Activated CD8-positive, alpha-beta memory T cell treated with anti-CD3 and anti-CD28 coated beads, Interleukin-2, amount 50 U/mL, for 1 hour (primary cell): Measurements from ENCODE around the gene CDH18.

ENCODE experiments used
- DNase-seq: peaks from one replicate; pipeline ENCODE4 v3.0.0-alpha.2; 2020; ENCODE audit errors: extremely low read depth

The CDH18 gene

DNA sequence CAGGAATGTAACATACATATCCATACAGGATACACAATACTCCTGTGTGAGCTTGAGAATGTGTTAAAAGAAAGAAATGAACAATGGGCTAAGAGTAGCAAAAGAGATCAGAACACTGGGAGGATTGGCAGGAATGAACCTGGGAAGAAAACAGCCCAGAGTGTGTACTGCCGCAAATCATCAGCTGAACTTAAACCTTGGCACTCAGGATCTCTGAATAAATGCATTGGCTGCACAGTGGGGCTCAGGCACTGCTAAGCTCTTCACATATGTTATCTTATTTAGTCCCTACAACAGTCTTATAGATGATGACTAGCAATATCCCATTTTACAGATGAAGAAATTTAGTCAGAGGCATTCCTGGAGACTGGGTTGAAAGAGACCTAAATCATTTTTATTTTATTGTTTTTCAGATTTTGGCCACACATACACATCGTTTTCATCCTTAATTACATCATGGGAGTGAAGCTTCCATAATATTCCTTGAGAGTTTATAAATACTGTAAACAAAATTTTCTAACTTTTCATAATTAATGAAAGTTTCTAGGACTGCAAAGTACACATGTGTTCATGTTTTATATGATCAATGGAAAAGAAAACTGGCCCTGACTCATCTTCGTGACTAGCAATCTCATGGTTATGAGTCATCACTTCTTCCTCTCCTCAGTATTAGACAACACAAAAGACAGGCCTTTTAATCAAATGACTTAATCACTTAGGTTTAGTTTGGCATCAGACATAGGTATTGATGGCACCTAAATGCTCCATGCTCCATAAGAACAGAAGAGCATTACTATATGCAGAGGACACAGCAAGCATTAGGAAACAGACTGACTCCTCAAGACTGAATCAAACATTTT, 59.2 kb downstream of the CDH18 start:
- no peak for DNase-seq

- no peak for DNase-seq
Measured at GRCh38 chr5:19927919-19928318, 60.1 kb downstream of the CDH18 start.

GRCh38 chr5:19927170-19927569, 60.8 kb downstream of the CDH18 start:
- DNase-seq: no peak

DNA sequence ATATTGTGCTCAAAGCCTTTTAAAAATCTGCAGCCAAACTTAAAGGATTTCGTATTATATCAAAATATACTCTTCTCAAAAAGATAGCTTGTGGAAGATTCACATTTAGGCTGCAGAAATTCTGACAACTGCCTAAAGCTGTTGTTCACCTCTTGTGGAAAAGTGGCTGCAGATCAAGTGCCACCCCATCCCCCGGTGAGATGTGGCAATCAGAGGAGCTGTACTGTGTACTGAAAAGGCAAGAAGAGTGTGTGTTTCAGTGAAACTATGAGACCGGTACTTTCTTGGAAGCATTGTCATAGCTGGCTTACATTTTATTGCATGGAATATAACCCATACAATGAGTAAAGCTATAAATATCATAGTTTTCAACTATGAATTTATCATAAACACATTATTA, 64.3 kb downstream of the CDH18 start:
- DNase-seq: no peak

DNA sequence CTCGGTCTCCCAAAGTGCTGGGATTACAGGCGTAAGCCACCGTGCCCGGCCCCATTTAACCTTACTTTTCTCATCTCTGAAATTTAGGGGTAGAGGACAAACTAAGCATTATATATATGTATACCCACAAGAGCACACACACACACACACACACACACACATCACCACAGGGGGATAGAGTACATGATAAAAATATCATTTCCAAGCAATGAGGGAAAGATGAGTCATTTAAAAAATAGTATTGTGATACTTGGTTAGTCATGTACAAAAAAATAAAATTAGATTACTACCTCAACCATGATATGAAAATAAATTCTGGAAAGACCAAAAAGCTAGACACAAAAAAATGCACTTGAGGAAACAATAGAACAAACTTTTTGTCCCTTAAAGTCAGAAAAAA, 67.2 kb downstream of the CDH18 start:
- DNase-seq: no peak

DNA sequence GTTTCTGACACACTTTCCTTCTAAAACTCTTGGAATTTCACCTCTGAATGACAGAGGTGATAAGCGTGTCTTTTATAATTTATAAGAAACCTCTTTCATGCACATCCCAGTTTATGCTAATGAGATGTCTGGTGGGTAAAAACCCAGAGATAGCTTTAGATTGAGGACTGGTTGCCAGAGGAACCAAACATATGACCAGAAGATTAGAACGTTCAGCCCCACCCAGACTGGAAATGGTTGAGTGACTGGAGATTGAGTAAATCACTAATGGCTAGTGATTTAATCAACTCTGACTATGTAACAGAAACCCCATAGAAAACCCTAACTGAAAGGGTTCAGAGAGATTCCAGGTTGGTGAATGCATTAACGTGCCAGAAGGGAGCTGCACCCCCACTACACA, 69.2 kb downstream of the CDH18 start:
- DNase-seq: no peak

GRCh38 chr5:19917588-19918122, 70.3 kb downstream of the CDH18 start:
- DNase-seq: no peak

- DNase-seq: no peak
Measured at GRCh38 chr5:19910136-19910535, 77.9 kb downstream of the CDH18 start.

DNA sequence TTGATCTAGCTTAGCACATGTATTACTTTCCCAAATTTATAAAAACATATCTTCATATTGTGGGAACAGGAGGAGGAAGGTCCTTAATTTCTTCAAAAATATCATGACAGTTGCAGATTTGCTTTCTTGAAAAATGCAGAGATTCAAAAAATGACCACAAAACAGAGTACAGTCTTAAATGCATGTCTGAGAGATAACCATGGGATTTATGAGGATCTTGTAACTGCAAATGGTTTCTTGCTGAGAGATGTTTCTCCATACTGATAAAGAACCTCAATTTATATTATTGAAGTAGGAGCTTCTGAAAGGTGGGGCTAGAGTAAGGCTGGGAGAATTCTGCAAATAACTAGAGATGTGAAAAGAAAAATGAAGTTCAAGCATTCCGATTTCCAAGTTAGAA, 83.2 kb downstream of the CDH18 start:
- DNase-seq: no peak

- no peak for DNase-seq
Measured at GRCh38 chr5:19903611-19904010, 84.4 kb downstream of the CDH18 start.

- DNase-seq: no peak
Measured at GRCh38 chr5:19902316-19902934, 85.6 kb downstream of the CDH18 start.

GRCh38 chr5:19900269-19900668, 87.7 kb downstream of the CDH18 start:
- DNase-seq: no peak

- DNase-seq: no peak
Measured at GRCh38 chr5:19891658-19892057, 96.3 kb downstream of the CDH18 start.

DNA sequence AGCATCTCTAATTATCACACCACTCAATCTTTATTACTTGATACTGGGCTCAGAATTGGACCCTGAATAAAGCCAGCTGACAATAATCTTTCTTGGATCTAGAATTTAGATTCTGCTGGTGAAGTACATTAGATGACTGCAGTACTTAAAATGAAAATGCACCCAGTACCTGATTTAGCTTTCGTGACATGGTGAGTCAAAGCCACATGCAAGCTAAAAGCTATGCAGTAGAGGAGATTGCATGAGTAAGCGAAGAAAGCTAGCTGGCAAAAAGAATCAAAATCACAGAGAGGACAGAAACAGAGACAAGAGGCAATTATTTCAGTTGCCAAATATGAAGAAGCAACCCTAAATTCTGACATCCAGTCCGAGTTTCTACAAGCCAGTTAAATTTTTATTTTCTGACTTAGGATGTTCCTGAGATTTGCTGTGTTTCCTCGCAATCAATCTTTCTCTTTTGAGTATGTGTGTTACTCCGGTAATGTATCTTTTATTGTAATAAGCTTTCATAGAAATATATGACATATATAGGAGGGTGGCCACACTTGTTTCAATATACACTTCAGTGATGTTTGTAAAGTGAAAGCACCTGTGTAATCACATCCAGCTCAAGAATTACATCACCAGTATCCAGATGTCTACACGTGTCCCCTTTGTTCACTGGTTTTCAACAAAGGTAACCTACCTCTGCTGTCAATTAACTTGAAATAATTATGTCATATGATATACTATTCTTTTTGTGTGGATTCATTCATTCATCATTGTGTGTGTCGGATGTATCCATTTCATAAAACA, 101.7 kb downstream of the CDH18 start:
- DNase-seq: no peak

DNA sequence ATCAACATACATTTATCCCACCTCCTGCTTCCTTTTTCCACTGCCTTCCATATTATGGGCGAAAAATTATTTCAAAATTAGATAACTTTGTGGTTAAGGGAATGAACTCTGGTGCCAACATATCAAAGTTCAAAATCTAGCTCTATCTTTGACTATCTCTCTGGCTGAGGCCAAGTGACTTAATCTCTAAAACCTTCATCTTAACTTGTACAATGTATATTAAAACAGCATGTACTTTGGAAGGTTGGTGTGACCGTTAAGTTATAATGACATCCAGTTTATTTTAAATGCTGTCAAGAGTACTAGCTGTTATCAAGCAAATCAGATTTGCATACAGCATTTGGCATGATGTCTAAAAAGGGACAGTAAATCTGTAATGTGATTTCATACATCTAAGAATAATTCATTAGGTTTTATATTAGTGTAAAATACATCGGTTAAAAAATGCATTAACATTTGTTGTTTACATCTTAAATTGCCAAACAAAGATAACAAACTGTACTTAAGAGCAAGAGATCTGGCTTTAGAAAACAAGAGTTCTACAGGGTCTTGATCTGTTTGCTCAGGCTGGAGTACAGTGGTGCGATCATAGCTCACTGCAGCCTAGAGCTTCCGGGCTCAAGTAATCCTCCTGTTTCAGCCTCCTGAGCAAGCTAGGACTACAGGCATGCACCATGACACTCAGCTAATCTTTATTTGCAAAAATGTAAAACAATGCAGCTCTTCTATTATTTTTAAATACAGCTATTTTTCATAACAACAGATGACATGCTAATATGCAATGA, 102.8 kb downstream of the CDH18 start:
- DNase-seq: no peak

GRCh38 chr5:19880859-19881436, 107.1 kb downstream of the CDH18 start:
- DNase-seq: no peak

DNA sequence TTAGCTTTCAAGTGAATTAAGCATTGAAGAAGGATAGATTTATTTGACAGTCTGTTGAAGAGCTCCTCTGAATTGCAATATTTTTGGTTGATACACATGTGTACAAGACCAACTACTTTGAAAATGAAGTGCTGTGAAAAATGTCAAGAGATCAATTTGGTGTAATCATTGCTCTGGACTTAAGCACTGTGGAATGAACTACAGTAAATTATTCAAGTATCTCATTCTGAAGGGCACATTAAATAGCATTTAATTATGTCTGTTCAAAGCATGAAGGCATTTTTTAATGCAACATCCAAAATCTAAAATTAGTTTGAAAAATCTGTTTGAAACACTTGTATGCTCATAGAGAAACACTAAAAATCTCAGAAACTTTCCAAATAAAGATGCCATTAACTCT, 107.5 kb downstream of the CDH18 start:
- no peak for DNase-seq

DNA sequence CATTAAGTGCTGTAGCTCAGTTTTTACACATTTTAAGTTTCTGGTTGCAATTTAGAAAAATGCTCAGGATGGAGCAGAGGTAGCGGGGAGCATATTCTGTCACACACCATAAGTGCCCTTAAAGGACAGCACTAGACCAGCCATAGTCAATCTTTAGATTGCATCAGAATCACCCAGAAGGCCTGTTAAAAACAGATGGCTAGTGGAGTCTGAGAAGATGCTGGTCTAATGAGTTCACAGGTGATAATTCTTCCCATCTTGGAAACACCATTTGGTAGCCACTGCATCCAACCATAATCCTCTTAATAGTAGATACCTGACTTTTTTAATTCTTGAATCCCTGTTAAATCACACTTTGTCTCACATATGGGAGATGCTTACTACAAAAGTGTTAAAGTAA, 113.2 kb downstream of the CDH18 start:
- no peak for DNase-seq

DNA sequence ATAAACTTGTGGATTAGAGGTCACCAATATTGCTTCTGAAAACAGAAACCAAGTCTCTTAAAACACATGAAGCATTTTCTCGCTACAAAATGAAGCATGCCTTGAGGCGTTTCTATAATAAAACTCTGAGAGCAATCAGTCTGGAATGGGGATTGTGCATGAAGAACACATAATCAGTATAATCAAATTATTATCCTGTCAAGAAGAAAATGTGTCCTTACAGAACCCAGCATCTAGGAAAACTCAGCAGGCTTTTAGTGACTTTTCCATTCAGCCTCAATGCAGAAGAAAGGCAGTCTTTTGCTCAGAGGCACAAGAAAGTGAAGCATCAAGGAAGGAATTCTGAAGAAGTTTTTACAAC, 121.9 kb downstream of the CDH18 start:
- DNase-seq: no peak

GRCh38 chr5:19865336-19866089, 122.5 kb downstream of the CDH18 start:
- no peak for DNase-seq

- DNase-seq: no peak
Measured at GRCh38 chr5:19862711-19863110, 125.3 kb downstream of the CDH18 start.
